GM12873 (cell line): ENCODE data around the gene NFYC.

ENCODE experiments used
- TF ChIP-seq, protein P1 (sequence below): IDR thresholded peaks from 2 replicates; pipeline ENCODE4 v1.5.1; 2012; ENCODE audit warnings: low read depth, mild to moderate bottlenecking, moderate library complexity, low read length, control low read depth; ENCODE audit not compliant: insufficient read depth; ENCODE audit errors: missing control alignments

The NFYC gene

DNA sequence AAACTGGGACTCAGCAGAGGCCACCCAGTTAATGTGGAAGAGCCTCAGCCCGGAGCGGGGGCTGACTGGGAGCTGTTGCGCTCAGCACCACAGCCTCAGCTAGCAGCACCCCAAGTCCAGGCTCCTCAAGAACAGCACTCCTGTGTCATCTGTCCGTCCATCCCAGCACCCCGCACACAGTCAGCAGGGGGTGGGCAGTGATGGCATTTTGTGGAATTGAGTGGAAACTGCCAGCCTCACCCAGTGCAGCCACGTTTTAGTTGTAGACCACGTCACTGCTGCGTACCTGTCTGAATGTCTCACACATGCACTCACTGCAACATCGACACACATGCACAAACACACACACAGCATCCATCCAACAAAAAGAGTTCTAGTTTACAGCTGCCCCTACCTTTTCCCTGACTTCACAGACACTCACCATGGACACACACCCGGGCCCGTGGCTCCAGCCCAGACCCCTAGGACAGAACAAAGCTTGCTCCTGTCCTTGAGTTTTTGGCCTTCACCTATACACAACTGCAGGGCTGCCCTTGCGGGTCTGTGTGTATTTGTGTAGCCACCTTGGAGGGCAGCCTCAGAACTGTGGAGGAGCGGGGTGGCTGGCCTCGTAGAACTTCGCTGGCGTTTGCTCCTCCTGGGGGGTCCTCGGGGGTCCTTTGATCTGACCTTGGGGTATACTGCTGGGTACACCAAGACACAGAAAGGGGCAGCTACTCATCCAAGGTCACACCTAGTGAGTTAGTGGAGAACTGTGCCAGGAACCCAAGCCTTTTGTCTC is 97.2 kb downstream of the NFYC start:
- TF ChIP-seq, protein P1, sequence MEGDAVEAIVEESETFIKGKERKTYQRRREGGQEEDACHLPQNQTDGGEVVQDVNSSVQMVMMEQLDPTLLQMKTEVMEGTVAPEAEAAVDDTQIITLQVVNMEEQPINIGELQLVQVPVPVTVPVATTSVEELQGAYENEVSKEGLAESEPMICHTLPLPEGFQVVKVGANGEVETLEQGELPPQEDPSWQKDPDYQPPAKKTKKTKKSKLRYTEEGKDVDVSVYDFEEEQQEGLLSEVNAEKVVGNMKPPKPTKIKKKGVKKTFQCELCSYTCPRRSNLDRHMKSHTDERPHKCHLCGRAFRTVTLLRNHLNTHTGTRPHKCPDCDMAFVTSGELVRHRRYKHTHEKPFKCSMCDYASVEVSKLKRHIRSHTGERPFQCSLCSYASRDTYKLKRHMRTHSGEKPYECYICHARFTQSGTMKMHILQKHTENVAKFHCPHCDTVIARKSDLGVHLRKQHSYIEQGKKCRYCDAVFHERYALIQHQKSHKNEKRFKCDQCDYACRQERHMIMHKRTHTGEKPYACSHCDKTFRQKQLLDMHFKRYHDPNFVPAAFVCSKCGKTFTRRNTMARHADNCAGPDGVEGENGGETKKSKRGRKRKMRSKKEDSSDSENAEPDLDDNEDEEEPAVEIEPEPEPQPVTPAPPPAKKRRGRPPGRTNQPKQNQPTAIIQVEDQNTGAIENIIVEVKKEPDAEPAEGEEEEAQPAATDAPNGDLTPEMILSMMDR, result no peak

DNA sequence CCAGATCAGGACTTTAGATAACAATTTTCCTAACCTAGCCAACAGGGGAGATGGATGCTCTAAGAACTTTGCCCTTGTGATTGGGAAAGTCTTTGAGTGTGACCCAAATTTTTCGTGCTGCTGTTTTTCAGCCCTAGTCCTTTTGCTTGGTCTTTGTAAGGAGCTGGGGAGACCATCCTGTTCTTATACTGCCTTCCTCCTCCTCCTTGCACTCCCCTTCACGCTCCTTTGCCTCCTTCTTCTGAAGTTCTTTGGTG is 97.8 kb downstream of the NFYC start:
- TF ChIP-seq, protein P1, result no peak

DNA sequence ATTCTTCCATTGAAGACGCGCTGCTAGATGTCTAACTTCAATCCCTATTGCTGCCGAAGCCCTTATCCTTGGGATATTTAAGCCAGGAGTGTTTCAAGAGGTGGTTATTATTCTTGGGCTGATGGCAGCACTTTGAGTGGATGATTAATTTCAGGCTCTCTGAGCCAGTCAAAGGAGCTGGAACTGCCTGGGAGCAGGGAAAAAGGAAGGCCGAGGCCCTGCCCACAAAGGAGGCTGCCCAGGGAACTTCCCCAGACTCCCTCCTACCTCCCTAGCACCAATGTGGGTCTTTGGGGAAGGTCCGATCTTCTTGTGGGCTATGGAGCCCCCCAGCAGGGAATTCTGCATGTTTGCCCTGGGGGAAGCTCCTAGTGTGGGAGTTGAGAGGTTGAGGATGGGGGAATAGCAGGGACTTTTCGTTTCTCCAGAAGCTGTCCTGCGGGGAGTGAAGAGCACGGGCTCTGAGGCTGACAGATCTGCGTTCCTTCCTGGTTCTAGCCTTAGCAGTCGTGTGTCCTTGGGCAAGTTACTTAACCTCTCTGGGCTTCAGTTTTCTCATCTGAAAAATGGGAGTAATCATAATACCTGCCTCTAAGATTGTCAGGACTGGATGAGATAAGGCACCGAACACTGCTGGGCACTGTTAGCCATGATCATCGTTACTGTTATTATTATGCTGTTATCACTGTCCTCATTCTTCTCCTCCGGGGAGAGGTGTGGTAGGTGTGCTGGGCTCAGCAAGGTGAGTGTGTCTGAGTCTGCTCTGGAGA is 98.3 kb downstream of the NFYC start:
- TF ChIP-seq, protein P1, result no peak

DNA sequence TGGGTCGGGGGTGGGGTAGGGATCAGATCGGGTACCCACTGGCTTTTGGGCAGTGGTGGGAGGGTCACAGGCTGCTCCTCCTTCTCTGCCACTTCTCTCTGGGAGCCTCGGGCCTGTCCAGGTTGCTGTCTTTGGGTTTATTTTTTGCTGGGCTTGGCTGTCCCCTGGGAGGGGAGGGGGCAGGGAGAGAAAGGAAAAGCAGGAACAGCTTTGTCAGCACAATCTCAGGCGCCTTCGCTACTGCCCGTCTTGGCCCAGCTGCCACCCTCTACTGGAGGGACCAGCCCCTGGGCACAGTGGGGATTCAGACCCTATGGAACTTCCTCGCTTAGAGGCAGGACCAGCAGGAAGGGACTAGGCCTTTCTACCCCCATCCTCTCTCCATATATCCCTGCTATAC is 100.5 kb downstream of the NFYC start:
- TF ChIP-seq, protein P1, result no peak

DNA sequence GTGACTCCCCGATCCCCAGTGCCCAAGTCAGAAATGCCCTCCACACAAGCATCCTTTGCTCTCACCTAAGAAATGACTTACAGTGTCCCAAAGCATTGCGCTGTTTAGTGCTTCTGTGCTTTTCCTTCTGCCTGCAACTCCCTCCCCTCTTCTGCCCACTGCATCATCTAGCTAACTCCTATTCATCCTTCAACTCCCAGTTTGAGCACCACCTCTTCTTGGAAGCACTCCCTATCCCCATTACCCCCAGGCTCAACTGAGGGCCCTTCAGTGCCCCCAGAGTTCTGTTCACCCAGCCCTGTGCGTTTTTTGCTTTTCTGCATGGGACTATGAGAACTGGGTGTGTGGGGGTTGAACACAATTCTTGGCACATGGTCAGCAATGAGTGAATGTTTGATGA is 102.1 kb downstream of the NFYC start:
- TF ChIP-seq, protein P1, result no peak

DNA sequence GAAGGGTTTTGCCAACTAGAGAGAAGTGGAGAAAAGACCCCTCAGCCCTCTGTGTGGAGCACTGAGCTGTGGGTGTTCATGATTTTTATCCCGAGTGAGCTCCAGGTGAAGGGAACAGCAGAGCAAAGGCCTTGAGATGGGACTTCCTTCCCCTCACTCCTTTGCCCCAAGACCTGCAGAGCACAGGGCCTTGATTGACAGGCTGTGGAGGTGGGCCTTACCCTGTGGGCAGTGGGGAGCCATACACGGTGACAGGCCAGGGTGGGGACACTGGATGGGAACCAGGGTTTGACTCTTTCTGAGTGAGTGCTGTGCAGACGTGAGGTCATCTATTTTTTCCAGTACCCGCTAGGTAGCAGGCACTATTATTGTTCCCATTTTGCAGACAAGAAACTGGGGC is 102.5 kb downstream of the NFYC start:
- TF ChIP-seq, protein P1, result no peak

DNA sequence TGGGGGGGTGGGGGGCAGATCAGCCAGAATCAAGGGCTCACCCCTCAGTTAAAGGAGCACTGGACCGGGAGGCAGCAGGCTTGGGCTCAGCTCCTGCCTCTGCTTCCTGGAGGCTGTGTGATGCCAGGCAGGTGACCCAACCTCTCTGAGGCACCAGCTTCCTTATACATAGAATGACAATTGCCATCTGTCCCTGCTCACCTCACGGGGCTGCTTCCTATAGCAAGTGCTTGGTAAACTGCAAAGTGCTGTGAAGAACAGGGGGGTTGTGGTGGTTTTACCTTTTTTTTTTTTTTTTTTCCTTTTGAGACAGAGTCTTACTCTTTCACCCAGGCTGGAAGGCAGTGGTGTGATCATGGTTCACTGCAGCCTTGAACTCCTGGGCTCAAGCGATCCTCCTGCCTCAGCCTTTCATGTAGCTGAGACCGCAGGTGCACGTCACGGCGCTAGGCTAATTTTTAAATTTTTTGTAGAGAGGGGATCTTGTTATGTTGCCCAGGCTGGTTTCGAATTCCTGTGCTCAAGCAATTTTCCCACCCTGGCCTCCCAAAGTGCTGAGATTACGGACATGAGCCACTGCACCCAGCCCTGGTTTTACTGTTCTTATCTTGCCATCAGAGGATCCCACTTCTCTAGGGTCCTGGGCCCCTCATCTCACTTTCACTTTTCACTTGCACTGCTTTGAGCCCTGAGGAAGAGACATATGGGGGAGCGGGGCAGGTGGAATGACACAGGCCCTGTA is 103.6 kb downstream of the NFYC start:
- TF ChIP-seq, protein P1, result no peak
